Dedifferentiated amniotic fluid mesenchymal stem cell (primary cell): Measurements from ENCODE around the gene MORC3.
"Not testable (repeated sequence)": the region's sequence is repeated elsewhere in the genome, so short reads cannot be mapped to it uniquely, and the experiment has no call there.

Source experiments
- DNase-seq: peaks from one replicate; pipeline ENCODE4 v3.0.0-alpha.2; 2016; ENCODE audit errors: extremely low spot score

The MORC3 gene

GRCh38 chr21:36319767-36320420, at the start of gene MORC3:
Gene MORC3 (plus strand): TSS chr21:36320197. CDS start chr21:36320265, 68 bp downstream.
- DNase-seq, result peak; percentile 99

GRCh38 chr21:36270786-36271695, 49.0 kb upstream of the MORC3 start:
- DNase-seq, result not testable (repeated sequence)

GRCh38 chr21:36274128-36274527, 45.9 kb upstream of the MORC3 start:
- DNase-seq, result no peak

- DNase-seq, result no peak
These were observed 37.3 kb upstream of the MORC3 start for GRCh38 chr21:36282568-36283230.

- DNase-seq, result not testable (repeated sequence)
These were observed 36.8 kb upstream of the MORC3 start for GRCh38 chr21:36283231-36283622.

GRCh38 chr21:36288651-36289243, 31.2 kb upstream of the MORC3 start:
- no peak for DNase-seq

- no peak for DNase-seq
These were observed 28.5 kb upstream of the MORC3 start for GRCh38 chr21:36291509-36291908.

GRCh38 chr21:36297406-36297937, 22.5 kb upstream of the MORC3 start:
- DNase-seq, result no peak

- no peak for DNase-seq
These were observed 21.9 kb upstream of the MORC3 start for GRCh38 chr21:36297938-36298572.

- DNase-seq, result no peak
These were observed 13.0 kb upstream of the MORC3 start for GRCh38 chr21:36306872-36307534.

- DNase-seq, result no peak
These were observed 10.0 kb upstream of the MORC3 start for GRCh38 chr21:36310016-36310415.

GRCh38 chr21:36313446-36313845, 6.6 kb upstream of the MORC3 start:
- not testable (repeated sequence) for DNase-seq

- not testable (repeated sequence) for DNase-seq
These were observed 4.0 kb upstream of the MORC3 start for GRCh38 chr21:36316045-36316444.

- DNase-seq, result no peak
These were observed 3.0 kb upstream of the MORC3 start for GRCh38 chr21:36316872-36317484.

GRCh38 chr21:36319406-36319766, 611 bp upstream of the MORC3 start:
- DNase-seq, result not testable (repeated sequence)

GRCh38 chr21:36320421-36321324, 676 bp downstream of the MORC3 start:
- peak; percentile 61 for DNase-seq

GRCh38 chr21:36321325-36322082, 1.5 kb downstream of the MORC3 start:
- peak; percentile 17 for DNase-seq

- DNase-seq, result no peak
These were observed 2.1 kb downstream of the MORC3 start for GRCh38 chr21:36322083-36322424.

GRCh38 chr21:36323032-36323431, 3.0 kb downstream of the MORC3 start:
- DNase-seq, result no peak
